GM18505 (cell line): Measurements from ENCODE around the gene PLCXD3.
A peak's percentile ranks its signal among the peaks of the same experiment; 100 is the strongest.
"Not testable (repeated sequence)": the region's sequence is repeated elsewhere in the genome, so short reads cannot be mapped to it uniquely, and the experiment has no call there.

Source experiments
- ATAC-seq: cut with Tn5 transposase; IDR thresholded peaks from one replicate; pipeline ENCODE4 v1.9.1; 2021; ENCODE audit not compliant: unreplicated experiment
- POLR2A ChIP-seq: IDR thresholded peaks from 4 replicates; pipeline ENCODE4 v1.6.1; 2011; ENCODE audit warnings: borderline replicate concordance; ENCODE audit not compliant: insufficient read depth, insufficient read length; ENCODE audit errors: extremely low read depth

The PLCXD3 gene

DNA sequence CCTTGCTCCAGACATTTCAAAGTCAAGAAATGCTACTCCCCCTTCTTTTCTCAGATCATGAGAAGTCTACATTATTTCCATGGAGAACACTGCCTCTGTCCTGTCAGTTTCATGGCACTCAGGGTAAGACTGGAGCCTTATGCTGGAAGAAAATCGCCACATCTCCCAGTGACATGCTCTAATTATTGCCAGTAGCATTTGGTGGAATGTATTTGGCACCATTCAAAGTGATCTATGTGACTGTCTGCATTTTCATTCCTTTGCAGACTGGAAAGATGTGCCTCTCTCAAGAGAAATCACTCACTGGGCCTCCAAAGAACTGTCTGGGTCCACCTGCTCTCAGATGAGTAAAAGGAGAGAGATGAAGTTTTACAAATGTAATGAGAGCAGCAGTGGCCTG is 840 bp upstream of the PLCXD3 start:
- no peak for ATAC-seq
- no peak for TF ChIP-seq POLR2A

DNA sequence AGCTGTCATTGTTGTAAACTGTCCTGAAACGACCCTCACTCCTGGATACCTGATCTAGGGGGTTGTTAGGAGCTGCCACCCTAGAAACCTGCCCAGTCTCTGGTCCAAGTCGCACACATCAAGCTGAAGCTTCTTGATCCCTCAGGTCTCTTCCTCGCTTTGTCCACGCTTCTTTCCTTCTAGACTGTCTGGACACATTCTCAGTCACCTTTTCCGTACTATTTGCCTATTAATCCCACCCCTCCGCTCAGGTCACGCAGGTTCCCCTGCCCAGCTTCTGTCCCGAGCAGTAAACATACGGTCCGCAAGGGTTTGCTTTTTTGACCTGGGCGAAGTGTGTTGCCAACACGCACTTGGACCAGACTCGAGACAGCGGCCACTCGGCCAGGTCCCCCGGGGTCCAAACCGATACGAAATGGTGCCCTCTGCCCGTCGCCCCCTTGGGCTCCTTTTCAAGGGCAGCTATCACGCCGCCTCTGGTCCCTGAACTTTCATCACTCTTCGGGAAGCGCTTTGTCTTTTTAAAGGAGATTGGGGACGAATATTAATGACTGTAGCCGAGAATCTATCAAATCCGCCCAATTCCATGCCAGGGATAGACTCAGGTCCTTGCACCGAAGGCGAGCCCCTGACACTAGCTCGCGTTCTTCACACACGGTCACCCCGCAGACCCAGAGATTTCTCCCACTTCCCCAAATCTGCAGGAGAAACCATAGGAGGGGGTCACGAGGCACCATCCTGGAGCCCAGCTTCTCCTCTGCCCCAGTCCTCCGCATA is 814 bp downstream of the PLCXD3 start:
- no peak for ATAC-seq
- TF ChIP-seq POLR2A: no peak

DNA sequence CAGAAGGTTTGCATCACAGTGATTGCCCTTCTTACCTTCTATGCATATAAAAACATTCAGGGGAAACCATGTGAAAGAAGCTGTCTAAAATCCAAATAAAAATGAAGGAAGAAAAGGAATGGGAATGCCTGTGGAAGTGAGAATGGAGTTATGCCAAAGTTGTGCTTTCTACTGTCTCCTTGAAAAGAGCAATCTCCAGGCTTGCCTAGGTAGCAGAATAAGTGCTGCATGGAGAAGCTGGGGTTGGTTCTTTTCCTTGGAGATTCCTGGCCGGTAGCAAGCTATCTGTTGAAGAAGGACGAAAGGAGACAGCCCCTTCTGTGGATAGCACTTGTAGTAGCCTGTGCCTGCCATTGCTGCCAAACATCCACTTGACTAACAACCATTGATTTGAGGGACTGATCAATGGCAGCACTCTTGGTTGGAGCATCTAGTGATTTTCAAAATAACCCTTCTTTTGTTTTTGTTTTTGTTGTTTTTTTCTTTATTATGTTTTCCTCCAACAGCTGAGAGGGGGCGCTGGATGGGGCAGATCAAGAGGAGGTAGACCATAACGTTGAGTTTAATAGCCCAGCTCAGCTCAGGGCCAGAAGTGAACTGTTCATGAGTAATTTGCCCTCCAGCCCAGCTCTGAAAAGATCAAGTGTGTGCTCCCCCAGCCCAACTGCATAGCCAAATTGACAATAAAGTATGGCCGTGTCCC is 1.6 kb downstream of the PLCXD3 start:
- no peak for TF ChIP-seq POLR2A
- ATAC-seq: no peak

DNA sequence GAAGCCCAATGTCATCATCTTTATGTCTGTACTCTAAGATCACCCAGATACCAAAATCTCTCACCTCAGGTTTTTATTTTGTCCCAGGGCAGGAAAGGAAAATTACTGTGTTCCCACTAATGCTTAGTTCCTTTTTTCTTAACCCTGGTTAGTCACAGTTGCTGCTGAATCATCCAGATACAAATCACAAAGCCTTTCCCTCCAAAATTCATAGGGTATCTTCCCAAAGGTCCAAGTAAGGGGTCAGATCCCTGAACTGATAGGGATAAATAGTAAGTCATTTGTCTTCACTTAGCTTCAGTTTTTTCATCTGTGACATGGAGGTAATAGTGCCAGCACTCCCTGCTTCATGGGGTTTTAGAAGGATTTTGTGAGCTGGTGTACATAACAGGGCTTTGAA is 2.2 kb downstream of the PLCXD3 start:
- TF ChIP-seq POLR2A: no peak
- ATAC-seq: no peak

DNA sequence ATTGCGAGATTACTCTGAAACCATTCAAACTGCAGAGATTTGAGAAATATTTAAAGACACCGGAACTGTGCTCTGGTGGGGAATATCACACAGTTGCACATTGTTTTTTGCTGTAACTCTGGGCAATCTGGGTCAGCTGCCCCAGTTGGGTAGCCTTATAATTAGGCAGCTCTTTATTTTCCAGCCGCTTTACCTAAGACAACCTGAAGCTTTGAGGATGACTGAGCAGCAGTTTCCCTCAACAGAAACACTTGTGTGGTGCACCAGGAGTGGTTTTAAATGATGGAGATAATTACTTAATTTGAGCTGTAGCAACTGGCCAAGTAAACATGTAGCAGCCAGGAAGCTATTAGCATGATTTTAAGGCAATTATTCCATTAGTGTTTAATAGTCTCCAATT is 2.9 kb downstream of the PLCXD3 start:
- no peak for TF ChIP-seq POLR2A
- ATAC-seq: no peak

DNA sequence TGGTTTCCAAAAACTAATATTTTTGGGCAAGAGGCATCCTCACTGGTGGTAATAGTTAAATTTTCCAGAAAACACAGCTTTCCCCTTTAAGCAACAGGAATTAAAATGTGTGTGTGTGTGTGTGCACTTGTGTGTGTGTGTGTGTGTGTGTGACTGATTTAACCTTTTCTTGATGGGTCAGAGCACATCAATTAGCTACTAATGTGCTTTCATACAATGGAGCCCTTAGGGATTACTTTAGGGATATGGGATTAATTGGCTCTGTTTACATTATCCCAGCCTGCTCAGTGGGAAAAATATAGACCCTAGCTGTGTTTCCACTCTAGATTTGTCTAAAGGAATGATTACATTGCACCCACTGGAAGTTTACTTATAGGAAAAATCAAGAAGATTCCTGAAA is 6.5 kb downstream of the PLCXD3 start:
- TF ChIP-seq POLR2A: no peak
- no peak for ATAC-seq

DNA sequence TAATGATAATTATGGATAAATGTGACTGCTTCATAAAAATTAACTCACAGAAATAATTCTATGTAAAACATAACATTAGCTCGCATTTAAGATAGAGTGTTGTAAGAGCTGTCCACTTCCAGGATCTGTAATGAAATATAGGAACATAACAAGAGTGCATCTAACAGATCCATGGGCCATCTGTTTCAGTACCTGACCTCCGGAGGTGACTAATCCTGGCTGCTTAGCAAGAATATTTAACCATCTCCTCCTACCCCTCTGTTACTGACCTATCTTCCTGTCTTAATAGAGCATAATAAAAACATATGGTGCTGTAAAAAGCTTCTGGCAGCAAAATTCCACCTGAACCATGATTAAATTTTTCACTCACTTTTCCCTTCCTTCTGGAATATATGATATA is 7.1 kb downstream of the PLCXD3 start:
- ATAC-seq: no peak
- TF ChIP-seq POLR2A: no peak

DNA sequence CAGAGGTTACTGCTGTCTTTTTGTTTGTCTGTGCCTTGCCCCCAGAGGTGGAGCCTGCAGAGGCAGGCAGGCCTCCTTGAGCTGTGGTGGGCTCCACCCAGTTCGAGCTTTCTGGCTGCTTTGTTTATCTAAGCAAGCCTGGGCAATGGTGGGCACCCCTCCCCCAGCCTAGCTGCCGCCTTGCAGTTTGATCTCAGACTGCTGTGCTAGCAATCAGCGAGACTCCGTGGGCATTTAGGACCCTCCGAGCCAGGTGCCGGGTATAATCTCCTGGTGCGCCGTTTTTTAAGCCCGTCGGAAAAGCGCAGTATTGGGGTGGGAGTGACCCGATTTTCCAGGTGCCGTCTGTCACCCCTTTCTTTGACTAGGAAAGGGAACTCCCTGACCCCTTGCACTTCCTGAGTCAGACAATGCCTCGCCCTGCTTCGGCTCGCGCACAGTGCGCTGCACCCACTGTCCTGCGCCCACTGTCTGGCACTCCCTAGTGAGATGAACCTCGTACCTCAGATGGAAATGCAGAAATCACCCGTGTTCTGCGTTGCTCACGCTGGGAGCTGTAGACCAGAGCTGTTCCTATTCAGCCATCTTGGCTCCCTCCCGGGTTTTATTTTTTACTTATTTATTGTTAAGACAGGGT is 16.8 kb downstream of the PLCXD3 start:
- ATAC-seq: not testable (repeated sequence)

DNA sequence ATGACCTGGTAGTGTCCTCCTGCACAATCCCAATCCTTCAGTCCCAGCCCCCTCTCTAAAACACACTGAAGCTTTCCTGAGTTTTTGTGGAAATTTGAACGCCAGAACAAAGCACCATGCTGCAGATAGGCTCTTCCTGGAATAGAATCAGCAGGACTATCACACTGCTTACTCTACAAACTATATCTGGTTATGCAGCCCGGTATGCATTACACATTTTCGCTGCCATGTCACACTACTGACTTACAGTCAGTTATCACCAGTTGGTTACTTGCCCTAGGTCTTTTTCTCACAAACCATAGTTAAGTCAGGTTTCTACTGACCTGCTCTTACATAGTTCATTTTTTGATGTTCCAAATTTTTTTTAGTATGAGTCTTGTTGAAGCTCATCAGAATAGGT is 24.9 kb downstream of the PLCXD3 start:
- ATAC-seq: no peak
- TF ChIP-seq POLR2A: no peak

DNA sequence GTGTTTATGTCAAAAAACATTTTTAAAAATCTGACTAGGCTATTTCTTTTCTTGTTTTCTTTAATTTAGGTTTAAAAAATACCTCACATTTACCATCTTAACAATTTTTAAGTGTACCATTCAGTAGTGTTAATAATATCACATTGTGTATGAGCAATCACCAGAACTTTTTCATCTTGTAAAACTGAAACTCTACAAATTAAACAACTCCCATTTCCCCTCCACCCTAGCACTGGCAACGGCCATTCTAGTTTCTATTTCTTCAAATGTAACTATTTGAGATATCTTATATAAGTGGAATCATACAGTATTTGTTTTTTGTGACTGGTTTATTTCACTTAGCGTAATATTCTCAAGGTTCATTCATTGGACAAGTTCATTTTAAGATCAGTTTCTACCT is 27.7 kb downstream of the PLCXD3 start:
- peak; percentile 77 for ATAC-seq
- TF ChIP-seq POLR2A: no peak

DNA sequence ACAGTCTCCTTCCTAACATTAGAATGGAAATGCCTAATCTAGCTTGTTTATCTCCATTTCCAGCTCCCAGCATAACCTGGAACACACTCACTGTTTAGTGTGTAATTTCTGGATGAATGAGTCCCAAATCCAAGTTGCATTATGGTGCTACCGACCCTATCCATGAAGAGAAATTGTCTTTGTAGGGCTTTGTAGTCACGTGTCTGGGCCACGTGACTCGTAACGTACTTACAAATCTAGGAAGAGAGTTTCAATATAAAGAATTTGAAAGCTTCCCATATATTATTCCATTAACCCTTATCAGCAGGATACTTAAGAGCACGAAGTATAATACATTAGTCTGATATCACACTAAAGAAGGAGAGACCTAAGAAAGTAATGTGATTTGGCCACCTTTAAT is 28.2 kb downstream of the PLCXD3 start:
- ATAC-seq: no peak

DNA sequence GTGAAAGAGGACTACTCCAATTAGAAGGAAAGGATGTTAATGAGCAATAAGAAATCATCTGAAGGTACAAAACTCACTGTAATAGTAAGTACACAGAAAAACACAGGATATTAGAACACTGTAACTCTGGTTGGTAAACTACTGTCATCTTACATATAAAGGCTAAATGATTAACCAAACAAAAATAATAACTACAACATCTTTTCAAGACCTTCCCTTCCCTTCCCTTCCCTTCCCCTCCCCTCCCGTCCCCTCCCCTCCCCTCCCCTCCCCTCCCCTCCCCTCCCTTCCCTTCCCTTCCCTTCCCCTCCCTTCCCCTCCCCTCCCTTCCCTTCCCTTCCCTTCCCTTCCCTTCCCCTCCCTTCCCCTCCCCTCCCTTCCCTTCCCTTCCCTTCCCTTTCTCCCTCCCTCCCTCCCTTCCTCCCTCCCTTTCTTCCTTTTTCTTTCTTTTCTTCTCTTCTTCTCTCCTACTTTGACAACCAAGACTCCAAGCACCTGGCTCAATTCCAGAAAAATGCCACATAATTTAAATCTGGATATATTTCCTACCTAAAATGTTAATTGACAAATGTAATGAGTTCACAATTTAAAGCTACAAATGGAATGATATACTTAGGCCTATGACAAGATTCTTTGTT is 38.7 kb downstream of the PLCXD3 start:
- not testable (repeated sequence) for ATAC-seq

More for the DNA sequence above, 28.2 kb downstream of the PLCXD3 start:
- TF ChIP-seq POLR2A: no peak

DNA sequence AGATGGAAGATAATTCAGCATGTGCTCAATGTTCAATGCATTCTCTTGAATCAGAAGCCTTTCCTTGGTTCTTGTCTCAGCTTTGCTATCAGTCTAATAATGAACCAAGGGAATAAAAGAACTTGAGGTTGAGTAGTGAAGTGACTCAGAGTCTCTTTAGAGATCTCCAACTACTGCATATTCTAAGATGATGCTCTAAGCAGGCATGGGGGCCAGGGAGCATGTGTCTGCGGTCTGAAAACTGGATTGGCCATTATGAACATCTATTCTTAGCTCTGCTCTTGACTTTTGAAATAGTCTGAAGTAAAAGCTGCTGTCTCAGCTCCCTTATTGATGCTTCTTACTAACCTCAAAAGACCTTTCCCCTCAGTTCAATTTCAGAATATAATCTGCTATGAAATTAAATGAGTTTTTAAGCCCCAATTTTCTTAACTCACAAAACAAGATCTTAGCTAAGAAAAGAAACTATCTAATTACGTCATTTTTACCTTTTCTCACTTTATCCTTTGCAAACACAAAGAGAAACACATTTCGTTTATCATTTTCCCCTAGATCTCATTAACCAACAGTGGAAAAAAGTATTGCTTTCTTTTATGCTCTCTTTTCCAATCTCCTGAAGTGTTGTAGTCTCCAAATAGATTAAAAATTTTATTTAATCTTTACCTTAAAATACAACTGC is 44.8 kb downstream of the PLCXD3 start:
- ATAC-seq: no peak
- TF ChIP-seq POLR2A: no peak

DNA sequence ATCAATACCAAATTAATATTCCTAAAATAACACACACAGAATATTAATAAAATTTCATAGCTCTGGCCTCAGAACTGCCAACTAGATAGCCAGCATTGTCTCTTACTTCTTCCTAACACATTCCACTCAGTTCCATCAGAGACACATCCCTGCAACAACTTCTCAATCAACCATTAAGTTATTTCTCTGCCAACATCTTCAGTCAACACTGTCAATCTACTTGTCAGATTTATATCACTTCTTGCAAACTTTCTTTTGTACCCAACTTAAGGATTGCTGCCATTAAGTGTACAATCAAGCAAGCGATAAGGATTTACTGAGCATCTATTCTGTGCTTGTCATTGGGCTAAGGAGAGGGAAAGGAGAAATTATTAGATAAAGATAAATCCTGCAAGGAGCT is 50.8 kb downstream of the PLCXD3 start:
- TF ChIP-seq POLR2A: no peak

DNA sequence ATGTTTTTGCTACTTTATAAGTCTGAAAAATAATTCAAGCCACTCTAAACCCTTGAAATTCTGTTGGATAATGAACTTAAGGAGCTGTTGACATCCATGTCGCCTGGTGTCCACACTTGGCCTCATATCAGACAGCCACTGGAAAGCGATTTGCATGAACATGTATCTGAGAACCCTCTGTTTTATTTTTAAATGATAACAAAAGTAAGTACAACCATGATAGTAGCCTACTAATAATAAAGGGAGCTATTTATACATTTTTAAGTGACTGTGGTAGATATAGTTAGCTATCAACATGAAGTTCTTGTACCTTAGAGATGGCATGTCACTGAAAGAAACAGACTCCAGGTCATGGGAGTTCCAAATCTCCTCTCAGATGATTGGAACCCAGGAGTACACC is 53.3 kb downstream of the PLCXD3 start:
- no peak for ATAC-seq
- no peak for TF ChIP-seq POLR2A

More for the DNA sequence above, 50.8 kb downstream of the PLCXD3 start:
- no peak for ATAC-seq
